NT2/D1 (cell line): Measurements from ENCODE around the gene ADAMTS12.

Source experiments
- SUZ12 ChIP-seq: IDR thresholded peaks from 2 replicates; pipeline ENCODE4 v1.6.1; 2011; ENCODE audit not compliant: insufficient read length, insufficient read depth; ENCODE audit errors: extremely low read depth
- YY1 ChIP-seq: IDR thresholded peaks from 2 replicates; pipeline ENCODE4 v1.6.1; 2011; ENCODE audit not compliant: insufficient read length, insufficient read depth

GRCh38 chr5:33614039-33614438, 277.8 kb downstream of the ADAMTS12 start:
- TF ChIP-seq SUZ12 (no peak), YY1 (no peak)
